GM19328 (cell line): ENCODE results near the gene BECN2.

ENCODE experiments used
- ATAC-seq: cut with Tn5 transposase; IDR thresholded peaks from one replicate; pipeline ENCODE4 v1.9.1; 2021; ENCODE audit warnings: mild to moderate bottlenecking, moderate library complexity; ENCODE audit not compliant: unreplicated experiment

The BECN2 gene

GRCh38 chr1:241957692-241958494 lies at the start of gene BECN2:
TSS of gene BECN2 (plus strand) at chr1:241957767. CDS start at chr1:241957767, 0 bp downstream.
- ATAC-seq = no peak

- ATAC-seq = no peak
Observed at GRCh38 chr1:241916196-241916595, 41.4 kb upstream of the BECN2 start.

GRCh38 chr1:241917487-241917886 lies 40.1 kb upstream of the BECN2 start:
- ATAC-seq = no peak

- ATAC-seq = no peak
Observed at GRCh38 chr1:241918879-241919278, 38.7 kb upstream of the BECN2 start.

GRCh38 chr1:241924080-241924808 lies 33.3 kb upstream of the BECN2 start:
- no peak for ATAC-seq

GRCh38 chr1:241926141-241926540 lies 31.4 kb upstream of the BECN2 start:
- ATAC-seq = no peak

GRCh38 chr1:241927321-241927720 lies 30.2 kb upstream of the BECN2 start:
- ATAC-seq = no peak

GRCh38 chr1:241932845-241933244 lies 24.7 kb upstream of the BECN2 start:
- ATAC-seq = no peak

GRCh38 chr1:241934201-241934848 lies 23.2 kb upstream of the BECN2 start:
- ATAC-seq = no peak

- ATAC-seq = no peak
Observed at GRCh38 chr1:241934866-241935265, 22.7 kb upstream of the BECN2 start.

GRCh38 chr1:241939798-241940197 lies 17.8 kb upstream of the BECN2 start:
- no peak for ATAC-seq

- ATAC-seq = no peak
Observed at GRCh38 chr1:241942738-241943137, 14.8 kb upstream of the BECN2 start.

GRCh38 chr1:241944300-241944699 lies 13.3 kb upstream of the BECN2 start:
- ATAC-seq = no peak

- no peak for ATAC-seq
Observed at GRCh38 chr1:241947354-241947753, 10.2 kb upstream of the BECN2 start.

GRCh38 chr1:241950390-241950789 lies 7.2 kb upstream of the BECN2 start:
- ATAC-seq = no peak

GRCh38 chr1:241962153-241962552 lies 4.6 kb downstream of the BECN2 start:
- ATAC-seq = no peak

GRCh38 chr1:241963722-241964121 lies 6.2 kb downstream of the BECN2 start:
- no peak for ATAC-seq

- ATAC-seq = no peak
Observed at GRCh38 chr1:241964550-241965282, 7.1 kb downstream of the BECN2 start.

- no peak for ATAC-seq
Observed at GRCh38 chr1:241968611-241969010, 11.0 kb downstream of the BECN2 start.

- ATAC-seq = no peak
Observed at GRCh38 chr1:241972703-241973369, 15.3 kb downstream of the BECN2 start.

- no peak for ATAC-seq
Observed at GRCh38 chr1:241976229-241976628, 18.7 kb downstream of the BECN2 start.
